ENCODE data around the gene SLC27A1.
A peak's percentile ranks its signal among the peaks of the same experiment; 100 is the strongest.

Gene SLC27A1

DNA sequence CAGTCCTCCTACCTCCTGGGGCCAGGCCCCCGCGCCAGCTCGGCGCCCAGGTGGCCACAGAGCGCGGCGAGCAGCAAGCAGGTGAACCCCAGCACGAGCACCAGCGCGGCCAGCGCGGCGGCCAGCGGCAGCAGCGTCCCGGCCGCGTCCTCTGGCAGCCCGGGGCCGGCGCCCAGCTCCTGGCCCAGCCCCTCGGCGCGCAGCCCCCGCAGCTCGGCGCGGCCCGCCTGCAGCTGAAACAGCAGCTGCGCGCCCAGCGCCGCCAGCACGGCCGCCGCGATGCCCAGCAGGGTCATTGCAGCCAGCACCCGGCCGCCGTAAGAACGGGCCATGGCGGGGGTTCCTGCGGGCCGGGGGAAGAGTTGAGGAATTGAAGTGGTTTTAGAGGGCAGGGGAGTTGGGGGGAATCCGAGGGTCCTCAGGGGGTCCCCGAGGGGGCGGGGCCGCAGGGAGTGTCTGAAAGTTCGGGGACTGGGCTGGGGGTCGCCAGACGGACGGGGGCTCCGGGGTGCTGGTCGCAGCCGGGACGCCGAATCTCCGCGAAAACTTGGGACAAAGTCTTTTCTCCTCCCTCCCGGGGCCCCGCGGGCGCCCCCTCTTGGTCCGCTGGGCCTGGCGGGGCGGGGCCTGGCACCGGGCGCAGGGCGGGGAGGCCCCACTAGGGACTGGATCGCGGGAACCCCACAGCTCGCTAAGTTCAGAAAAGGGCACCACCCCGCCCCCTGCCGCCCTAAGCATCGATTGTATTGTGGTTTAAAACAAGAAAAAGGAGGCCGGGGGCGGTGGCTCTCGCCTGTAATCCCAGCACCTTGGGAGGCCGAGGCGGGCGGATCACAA, 22.0 kb upstream of the SLC27A1 start, which contains the start of gene TMEM221:
Gene TMEM221, minus strand, starts transcription at position 538 of the 837 bp plus-strand sequence. Its CDS starts 206 bp downstream, at position 332.
- H3K9me3 Mint-ChIP-seq: no peaks in the 10 kb centered on the region
- H3K36me3 Mint-ChIP-seq (ENCODE audit: low read depth): no peaks in the 10 kb centered on the region
- intact Hi-C loops (cut with micrococcal nuclease): loop anchor here (5.0 kb wide), 1 partner anchor 51 kb away; no protein-coding TSS in a partner anchor
- H3K4me3 Mint-ChIP-seq: peak within 1 kb of the TSS; percentile 61
- peaks cover 30% of the 10 kb centered on the region for H3K27me3 Mint-ChIP-seq
- H3K27ac Mint-ChIP-seq: no peak within 1 kb of the TSS
- H3K4me1 Mint-ChIP-seq (ENCODE audit: low read depth): peaks cover 9% of the 10 kb centered on the region

DNA sequence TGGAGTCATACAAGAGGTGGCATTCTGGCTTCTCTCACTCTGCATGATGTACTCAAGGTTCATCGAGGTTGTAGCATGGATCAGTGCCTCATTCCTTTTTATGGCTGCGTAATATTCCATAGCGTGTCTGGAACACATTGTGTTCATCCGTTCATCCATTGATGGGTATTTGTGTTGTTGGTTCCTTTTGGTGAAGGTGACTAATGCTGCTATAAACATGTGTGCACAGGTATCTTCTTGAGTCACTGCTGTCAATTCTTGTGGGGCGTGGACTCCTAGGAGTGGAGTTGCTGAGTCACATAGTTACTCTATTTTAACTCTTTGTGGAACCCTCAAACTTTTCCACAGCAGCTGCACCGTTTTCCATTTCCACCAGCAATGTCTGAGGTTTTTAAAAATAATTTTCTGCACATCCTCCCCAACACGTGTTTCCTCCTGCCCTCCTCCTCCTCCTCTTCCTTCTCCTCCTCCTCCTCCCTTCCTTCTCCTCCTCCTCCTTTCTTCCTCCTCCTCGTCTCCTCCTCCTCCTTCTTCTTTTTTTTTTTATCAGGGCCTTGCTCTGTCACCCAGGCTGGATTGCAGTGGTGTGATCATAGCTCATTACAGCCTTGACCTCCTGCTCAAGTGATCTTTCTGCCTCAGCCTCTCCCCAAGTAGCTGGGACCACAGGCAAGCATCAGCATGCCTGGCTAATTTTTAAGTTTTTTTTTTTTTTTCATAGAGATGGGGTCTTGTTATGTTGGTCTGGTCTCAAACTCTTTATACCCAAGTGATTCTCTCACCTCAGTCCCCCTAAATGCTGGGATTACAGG, 19.9 kb upstream of the SLC27A1 start:
- Mint-ChIP-seq H3K27me3 (peaks cover 51% of the 10 kb centered on the region), H3K4me3 (no peak overlapping the region), H3K27ac (no peak overlapping the region), H3K36me3 (ENCODE audit: low read depth) (no peaks in the 10 kb centered on the region), H3K4me1 (ENCODE audit: low read depth) (peaks cover 13% of the 10 kb centered on the region), H3K9me3 (no peaks in the 10 kb centered on the region)
- intact Hi-C loops (cut with micrococcal nuclease): no loop called here

DNA sequence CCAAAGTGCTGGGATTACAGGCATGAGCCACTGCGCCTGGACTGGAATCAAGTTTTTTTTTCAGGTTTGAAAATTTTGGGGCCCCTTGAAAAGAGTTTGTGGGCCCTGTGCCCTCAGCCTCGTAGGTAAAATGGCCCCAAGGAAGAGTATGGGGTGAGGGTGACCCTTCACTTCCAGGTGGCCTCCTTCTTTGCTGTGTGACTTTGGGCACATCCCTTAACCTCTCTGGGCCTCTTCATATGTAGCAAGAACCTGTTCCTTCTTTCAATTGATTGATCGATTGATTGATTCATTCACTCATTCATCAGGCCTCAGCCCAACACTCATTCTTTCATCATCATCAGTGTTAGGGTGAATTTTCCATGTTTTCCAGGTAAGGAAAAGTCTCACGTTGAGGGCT, 18.5 kb upstream of the SLC27A1 start:
- Mint-ChIP-seq H3K36me3 (ENCODE audit: low read depth) (no peaks in the 10 kb centered on the region), H3K27me3 (peaks cover 64% of the 10 kb centered on the region), H3K9me3 (no peaks in the 10 kb centered on the region), H3K27ac (no peak overlapping the region), H3K4me1 (ENCODE audit: low read depth) (peaks cover 13% of the 10 kb centered on the region), H3K4me3 (no peak overlapping the region)
- intact Hi-C loops (cut with micrococcal nuclease): no loop called here

DNA sequence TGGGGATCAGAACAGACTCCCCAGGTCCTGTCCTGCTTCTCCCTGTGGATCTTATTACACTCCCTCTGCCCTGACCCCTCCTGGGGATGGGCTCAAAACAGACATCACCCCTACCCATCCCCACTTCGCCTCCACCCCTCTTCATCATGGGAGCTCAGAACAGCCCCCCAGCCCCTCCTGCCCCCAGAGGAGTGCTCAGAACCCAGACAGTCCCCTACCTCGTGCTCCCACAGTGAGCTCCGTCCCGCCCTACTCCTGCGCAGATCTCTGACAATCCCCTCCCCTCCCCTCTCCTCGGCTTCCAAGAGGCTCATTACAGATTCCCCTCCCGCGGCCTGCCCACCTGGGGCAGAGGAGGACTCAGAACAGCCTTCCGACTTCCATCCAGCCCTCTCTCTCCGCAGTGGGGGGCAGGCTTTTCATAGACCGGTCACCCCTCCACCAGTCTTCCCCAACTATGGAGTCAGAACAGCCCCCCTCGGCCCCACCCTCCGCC, 15.7 kb upstream of the SLC27A1 start:
- peaks cover 13% of the 10 kb centered on the region for H3K4me1 Mint-ChIP-seq (ENCODE audit: low read depth)
- no peaks in the 10 kb centered on the region for H3K9me3 Mint-ChIP-seq
- H3K36me3 Mint-ChIP-seq (ENCODE audit: low read depth): no peaks in the 10 kb centered on the region
- peaks cover 62% of the 10 kb centered on the region for H3K27me3 Mint-ChIP-seq
- H3K27ac Mint-ChIP-seq: no peak overlapping the region
- intact Hi-C loops (cut with micrococcal nuclease): no loop called here
- no peak overlapping the region for H3K4me3 Mint-ChIP-seq

DNA sequence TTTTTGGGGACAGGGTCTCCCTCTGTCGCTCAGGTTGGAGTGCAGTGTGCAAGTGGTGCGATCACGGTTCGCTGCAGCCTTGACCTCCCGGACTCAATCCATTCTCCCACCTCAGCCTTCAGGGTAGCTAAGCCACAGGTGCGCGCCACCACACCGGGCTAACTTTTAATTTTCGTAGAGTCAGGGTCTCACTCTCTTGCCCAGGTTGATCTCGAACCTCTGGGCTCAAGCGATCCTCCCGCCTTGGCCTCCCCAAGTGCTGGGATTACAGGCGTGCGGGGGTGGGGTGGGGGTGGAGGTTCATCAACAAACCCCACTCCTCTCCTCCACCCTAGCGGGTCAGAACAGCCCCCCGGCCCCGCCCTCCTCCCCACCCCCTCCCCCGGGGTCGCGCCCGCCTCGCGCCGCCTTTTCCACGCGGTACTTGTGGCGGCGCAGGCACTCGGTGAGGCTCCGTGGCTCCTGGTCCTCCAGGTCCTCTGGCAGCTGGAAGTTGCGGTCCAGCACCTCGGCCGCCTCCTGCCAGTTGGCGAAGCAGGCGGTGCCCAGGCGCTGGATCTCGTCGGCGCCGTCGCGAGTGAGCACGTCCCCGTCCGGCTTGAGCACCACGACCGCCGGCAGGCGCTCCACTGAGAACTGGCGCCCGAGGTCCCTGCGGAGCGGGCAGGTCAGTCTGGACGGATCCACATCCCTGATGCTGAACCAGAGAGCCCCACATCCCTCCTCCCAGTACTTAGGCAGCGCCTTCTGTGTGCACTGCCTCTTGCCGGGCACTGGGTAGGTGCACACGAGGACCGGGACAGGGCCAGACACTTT, 14.8 kb upstream of the SLC27A1 start:
- Mint-ChIP-seq H3K27me3 (peaks cover 58% of the 10 kb centered on the region), H3K9me3 (no peaks in the 10 kb centered on the region), H3K4me1 (ENCODE audit: low read depth) (peaks cover 13% of the 10 kb centered on the region), H3K36me3 (ENCODE audit: low read depth) (no peaks in the 10 kb centered on the region), H3K4me3 (no peak overlapping the region), H3K27ac (no peak overlapping the region)
- intact Hi-C loops (cut with micrococcal nuclease): no loop called here

DNA sequence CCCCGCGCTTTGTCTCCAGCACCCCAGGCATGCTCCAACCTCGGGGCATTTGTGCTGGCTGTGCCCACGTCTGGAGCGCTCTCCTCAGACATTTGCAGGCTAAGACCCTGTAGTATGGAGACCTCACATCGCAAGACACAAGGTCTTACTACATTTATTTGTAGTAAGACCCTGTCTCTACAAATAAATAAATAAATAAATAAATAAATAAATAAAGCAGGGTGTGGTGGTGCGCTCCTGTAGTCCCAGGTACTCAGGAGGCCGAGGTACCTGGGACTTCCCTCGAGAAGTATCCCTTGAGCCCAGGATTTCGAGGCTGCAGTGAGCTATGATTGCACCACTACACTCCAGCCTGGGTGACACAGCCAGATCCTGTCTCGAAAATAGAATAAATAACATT, 14.2 kb upstream of the SLC27A1 start:
- intact Hi-C loops (cut with micrococcal nuclease): no loop called here
- peaks cover 64% of the 10 kb centered on the region for H3K27me3 Mint-ChIP-seq

DNA sequence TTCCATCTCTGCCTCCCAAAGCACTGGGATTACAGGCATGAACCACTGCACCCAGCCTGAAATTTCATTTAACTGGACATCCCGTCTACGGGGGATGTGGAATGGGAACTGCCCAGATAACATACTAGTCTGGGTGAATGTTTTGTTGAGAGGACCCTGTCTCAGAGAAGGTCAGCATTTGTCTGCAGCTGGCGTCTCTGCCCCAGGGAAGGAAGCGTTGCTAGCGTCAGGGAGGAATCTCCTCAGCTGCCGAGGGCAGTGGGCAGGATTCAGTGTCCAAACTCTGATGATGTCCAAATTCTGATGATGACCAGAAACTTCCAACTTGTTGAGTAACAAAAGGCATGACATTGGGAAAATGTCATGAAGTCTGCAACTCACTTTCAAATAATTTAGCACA, 12.7 kb upstream of the SLC27A1 start:
- Mint-ChIP-seq H3K9me3 (no peaks in the 10 kb centered on the region), H3K4me1 (ENCODE audit: low read depth) (peaks cover 6% of the 10 kb centered on the region), H3K4me3 (no peak overlapping the region), H3K36me3 (ENCODE audit: low read depth) (no peaks in the 10 kb centered on the region), H3K27me3 (peaks cover 76% of the 10 kb centered on the region), H3K27ac (no peak overlapping the region)
- intact Hi-C loops (cut with micrococcal nuclease): no loop called here

More for the DNA sequence above, 14.2 kb upstream of the SLC27A1 start:
- H3K4me3 Mint-ChIP-seq: no peak overlapping the region
- peaks cover 7% of the 10 kb centered on the region for H3K4me1 Mint-ChIP-seq (ENCODE audit: low read depth)
- no peak overlapping the region for H3K27ac Mint-ChIP-seq
- no peaks in the 10 kb centered on the region for H3K36me3 Mint-ChIP-seq (ENCODE audit: low read depth)
- H3K9me3 Mint-ChIP-seq: no peaks in the 10 kb centered on the region

DNA sequence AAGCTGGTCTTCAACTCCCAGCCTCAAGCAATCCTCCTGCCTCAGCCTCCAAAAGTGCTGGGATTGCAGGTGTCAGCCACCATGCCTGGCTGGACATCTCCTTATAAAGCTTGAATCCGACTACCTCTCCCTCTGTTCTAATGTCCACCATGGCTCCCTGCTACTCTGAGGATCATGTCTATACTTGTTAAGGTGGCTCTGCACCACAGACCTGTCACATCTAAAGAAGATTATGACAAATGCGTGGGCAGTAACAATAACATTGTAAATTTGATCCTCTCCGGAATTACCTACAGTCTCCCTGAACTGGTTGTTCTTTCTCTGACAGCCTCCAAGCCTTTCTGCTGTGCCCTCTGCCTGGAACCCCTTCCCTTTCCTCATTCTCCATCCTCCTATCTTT, 11.4 kb upstream of the SLC27A1 start:
- no peak overlapping the region for H3K27ac Mint-ChIP-seq
- H3K4me3 Mint-ChIP-seq: no peak overlapping the region
- no peaks in the 10 kb centered on the region for H3K4me1 Mint-ChIP-seq (ENCODE audit: low read depth)
- no peaks in the 10 kb centered on the region for H3K36me3 Mint-ChIP-seq (ENCODE audit: low read depth)
- no peaks in the 10 kb centered on the region for H3K9me3 Mint-ChIP-seq
- peaks cover 73% of the 10 kb centered on the region for H3K27me3 Mint-ChIP-seq
- intact Hi-C loops (cut with micrococcal nuclease): no loop called here

DNA sequence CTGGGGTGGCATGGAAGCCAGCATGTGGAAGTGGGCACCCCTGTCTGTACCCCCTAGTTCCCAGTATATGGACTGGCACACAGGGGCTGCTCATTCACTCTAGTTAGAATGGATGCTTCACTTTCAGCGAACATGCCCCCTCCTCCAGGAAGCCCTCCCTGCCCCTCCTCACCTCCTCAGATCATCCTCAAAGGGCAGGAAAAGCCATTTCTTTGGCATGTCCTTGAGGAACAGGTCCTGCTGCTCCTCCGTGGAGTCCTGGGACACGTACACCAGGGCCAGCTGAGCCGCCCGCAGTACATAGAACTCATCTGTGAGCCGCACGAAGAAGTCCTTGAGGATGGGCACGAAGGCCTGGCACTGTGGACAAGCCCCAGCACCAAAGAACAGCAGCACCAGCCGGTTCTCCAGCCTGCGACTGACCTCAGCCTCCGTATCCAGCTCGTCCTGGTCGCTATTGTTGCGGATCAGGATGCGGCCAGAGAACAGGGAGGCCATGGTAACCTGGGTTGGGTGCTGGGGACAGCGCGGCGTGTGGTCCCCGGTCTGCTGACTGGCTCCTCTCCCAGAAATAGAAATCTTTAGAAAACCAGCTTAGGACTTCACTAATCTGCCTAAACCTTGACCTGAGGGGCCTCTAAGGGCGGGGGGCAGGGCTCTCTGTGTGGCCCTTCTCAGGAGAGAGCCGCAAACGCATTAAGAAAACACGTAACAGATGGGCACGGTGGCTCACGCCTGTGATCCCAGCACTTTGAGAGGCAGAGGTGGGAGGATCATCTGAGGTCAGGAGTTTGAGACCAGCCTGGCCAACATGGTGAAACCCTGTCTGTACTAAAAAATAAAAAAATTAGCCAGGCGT, 9.7 kb upstream of the SLC27A1 start, which contains the start of gene NXNL1:
Gene NXNL1, minus strand, starts transcription at position 555 of the 859 bp plus-strand sequence. Its CDS starts 57 bp downstream, at position 498.
- Mint-ChIP-seq H3K27ac (no peak within 1 kb of the TSS), H3K36me3 (ENCODE audit: low read depth) (no peaks in the 10 kb centered on the region), H3K27me3 (peaks cover 59% of the 10 kb centered on the region), H3K4me1 (ENCODE audit: low read depth) (no peaks in the 10 kb centered on the region), H3K9me3 (no peaks in the 10 kb centered on the region), H3K4me3 (no peak within 1 kb of the TSS)
- intact Hi-C loops (cut with micrococcal nuclease): no loop called here

DNA sequence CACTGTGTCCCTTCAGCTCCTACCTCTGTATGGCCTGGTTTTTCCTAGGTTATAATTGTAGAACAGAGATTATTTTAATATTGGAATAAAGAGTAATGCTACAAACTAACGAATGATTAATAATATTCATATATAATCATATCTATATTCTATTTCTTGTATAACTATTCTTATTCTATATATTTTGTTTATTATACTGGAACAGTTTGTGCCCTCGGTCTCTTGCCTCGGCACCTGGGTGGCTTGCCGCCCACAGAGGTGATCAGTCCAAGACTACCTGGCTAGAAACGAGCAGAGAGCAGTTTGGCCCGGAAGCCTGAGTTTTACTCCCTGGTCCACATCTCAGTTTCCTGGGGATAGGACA, 3.9 kb upstream of the SLC27A1 start:
- H3K27ac Mint-ChIP-seq: no peak overlapping the region
- intact Hi-C loops (cut with micrococcal nuclease): loop anchor here (1.0 to 5.0 kb wide), 2 partner anchors 71 to 119 kb away; no protein-coding TSS in a partner anchor
- H3K36me3 Mint-ChIP-seq (ENCODE audit: low read depth): peaks cover 12% of the 10 kb centered on the region
- no peak overlapping the region for H3K4me3 Mint-ChIP-seq
- peaks cover 19% of the 10 kb centered on the region for H3K27me3 Mint-ChIP-seq
- no peaks in the 10 kb centered on the region for H3K9me3 Mint-ChIP-seq
- H3K4me1 Mint-ChIP-seq (ENCODE audit: low read depth): peaks cover 40% of the 10 kb centered on the region

DNA sequence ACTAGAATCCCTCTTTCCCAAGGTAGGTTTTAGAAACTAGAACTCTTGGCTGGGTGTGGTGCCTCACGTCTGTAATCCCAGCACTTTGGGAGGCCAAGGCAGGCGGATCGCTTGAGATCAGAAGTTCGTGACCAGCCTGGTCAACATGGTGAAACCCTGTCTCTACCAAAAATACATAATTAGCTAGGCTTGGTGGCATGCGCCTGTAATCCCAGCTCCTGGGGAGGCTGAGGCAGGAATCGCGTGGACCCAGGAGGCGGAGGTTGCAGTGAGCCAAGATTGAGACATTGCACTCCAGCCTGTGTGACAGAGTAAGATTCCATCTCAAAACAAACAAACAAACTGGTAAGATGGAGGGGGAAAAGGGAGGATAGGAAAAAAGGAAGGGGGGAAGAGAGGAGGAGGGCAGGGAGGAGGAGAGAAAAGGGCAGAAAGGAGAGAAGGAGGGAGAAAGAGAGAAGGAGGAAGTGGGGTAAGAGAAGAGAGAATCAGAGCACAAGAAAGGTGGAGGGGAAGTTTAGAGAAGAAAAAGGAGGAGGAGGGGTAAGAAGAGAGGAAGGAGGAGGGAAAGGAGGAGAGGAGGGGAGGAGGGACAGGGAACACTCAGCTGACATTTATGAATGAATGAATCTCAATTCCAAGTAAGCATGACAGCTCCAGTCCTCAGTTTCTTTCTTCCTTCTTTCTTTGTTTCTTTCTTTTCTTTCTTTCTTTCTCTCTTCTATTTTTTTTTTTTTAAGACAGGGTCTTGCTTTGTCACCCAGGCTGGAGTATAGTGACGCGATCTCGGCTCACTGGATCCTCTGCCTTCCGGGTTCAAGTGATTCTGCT, 2.6 kb upstream of the SLC27A1 start:
- intact Hi-C loops (cut with micrococcal nuclease): loop anchor here (5.0 kb wide), 1 partner anchor 120 kb away; no protein-coding TSS in a partner anchor
- Mint-ChIP-seq H3K4me1 (ENCODE audit: low read depth) (peaks cover 53% of the 10 kb centered on the region), H3K27ac (peak overlapping the region; percentile 92)

More for the DNA sequence above, 2.6 kb upstream of the SLC27A1 start:
- Mint-ChIP-seq H3K27me3 (peaks cover 10% of the 10 kb centered on the region), H3K4me3 (no peak overlapping the region), H3K9me3 (no peaks in the 10 kb centered on the region), H3K36me3 (ENCODE audit: low read depth) (peaks cover 12% of the 10 kb centered on the region)
